Measurements from ENCODE around the gene IGF2BP1.

GRCh38 chr17:48990882-48991357 is 6.3 kb upstream of the IGF2BP1 start:
- TF ChIP-seq CTCF (IDR thresholded peaks at IDR 0.05; ENCODE audit: insufficient read depth, low read length): no peak
- TF ChIP-seq POLR2AphosphoS5 (IDR thresholded peaks at IDR 0.05; ENCODE audit: low read depth): no peak
- no peak for TF ChIP-seq GABPA (IDR thresholded peaks at IDR 0.05; ENCODE audit: low read depth)
- TF ChIP-seq REST (IDR thresholded peaks at IDR 0.05; ENCODE audit: insufficient replicate concordance, low read depth): no peak
- TF ChIP-seq SPI1 (IDR thresholded peaks at IDR 0.05; ENCODE audit: borderline replicate concordance, low read depth): no peak

Measured in HL-60 (cell line).